ENCODE results near the gene MICA. TPM values are rescaled to one million over a fixed set of nuclear protein-coding genes. Genes with fewer than 3 reads are reported as not detected.

The MICA gene
- total RNA-seq, 2 experiments from 2014 or later, result 9.9 to 15.3 TPM

DNA sequence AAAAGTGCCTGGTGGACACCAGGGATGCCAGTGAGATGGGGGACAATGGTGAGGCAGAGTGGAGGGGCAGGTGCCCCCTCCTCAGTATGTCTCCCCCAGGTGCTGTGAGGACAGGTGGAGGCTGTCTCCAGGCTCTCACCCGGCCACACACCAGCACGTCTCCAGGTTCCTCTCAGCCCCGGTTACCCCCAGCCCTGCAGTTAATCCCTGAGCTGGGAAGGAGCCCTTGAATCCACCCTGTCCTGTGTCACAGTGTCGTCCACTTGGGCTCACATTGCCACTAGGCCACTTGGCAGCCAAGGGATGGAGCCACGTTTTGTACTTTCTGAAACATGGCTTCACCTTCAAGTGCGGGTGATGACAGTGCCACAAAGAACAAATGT, 24.7 kb upstream of the MICA start:
- intact Hi-C loops (cut with micrococcal nuclease; ENCODE audit: unreplicated experiment), result no loop called here
- no peak for DNase-seq (ENCODE audit: low spot score)
- H3K4me1 ChIP-seq (ENCODE audit: insufficient read depth, low read length, poor library complexity, severe bottlenecking), result no peaks in the 10 kb centered on the region
- no peak overlapping the region for H3K4me2 ChIP-seq (ENCODE audit: low read length)
- CTCF ChIA-PET (ENCODE audit: unreplicated experiment), result no interaction called here
- TF ChIP-seq EZH2phosphoT487 (IDR thresholded peaks at IDR 0.05; ENCODE audit: borderline replicate concordance, low read depth, low read length), result no peak
- H2AFZ ChIP-seq (ENCODE audit: low read length), result no peak overlapping the region
- H3K36me3 ChIP-seq (ENCODE audit: insufficient read depth, low read length), result no peaks in the 10 kb centered on the region
- no peak overlapping the region for H3K27ac ChIP-seq (ENCODE audit: low read depth, low read length, poor library complexity, severe bottlenecking)
- no TSS peak for BruUV-seq (replicated peaks)
- H3K9me3 ChIP-seq (ENCODE audit: low read length), result no peaks in the 10 kb centered on the region
- no peaks in the 10 kb centered on the region for H4K20me1 ChIP-seq (ENCODE audit: insufficient read depth, low read length)
- POLR2A ChIA-PET, result interaction anchor here (0.6 to 1.1 kb wide), 2 partner anchors 173 to 223 kb away, joined by 4 read pairs; no protein-coding TSS in a partner anchor
- H3K79me2 ChIP-seq (ENCODE audit: insufficient read depth, low read depth, low read length), result no peaks in the 10 kb centered on the region
- no peaks in the 10 kb centered on the region for H3K9me2 ChIP-seq (ENCODE audit: insufficient read depth, low read length)
- H3K4me3 ChIP-seq (ENCODE audit: low read depth, low read length, poor library complexity, severe bottlenecking), result no peak overlapping the region

DNA sequence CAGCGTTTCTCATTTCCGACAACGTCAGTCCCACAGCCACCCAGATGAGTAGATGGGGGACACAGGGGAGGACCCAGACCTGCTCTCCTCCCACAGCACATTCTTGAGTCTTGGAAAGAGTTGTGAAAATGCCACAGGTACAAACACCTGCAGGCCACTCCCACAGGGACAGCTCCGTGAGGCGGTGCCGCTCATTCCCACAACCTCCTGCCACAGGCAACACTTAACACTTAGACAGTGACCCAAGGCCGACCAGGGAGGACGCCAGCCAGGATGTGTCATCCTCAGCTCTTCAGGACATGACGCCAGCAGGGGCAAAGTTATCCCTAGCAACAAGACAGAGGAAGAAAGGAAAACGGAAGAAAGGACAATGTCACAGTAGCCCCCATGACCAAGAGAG, 23.5 kb upstream of the MICA start:
- TF ChIP-seq, protein P1, sequence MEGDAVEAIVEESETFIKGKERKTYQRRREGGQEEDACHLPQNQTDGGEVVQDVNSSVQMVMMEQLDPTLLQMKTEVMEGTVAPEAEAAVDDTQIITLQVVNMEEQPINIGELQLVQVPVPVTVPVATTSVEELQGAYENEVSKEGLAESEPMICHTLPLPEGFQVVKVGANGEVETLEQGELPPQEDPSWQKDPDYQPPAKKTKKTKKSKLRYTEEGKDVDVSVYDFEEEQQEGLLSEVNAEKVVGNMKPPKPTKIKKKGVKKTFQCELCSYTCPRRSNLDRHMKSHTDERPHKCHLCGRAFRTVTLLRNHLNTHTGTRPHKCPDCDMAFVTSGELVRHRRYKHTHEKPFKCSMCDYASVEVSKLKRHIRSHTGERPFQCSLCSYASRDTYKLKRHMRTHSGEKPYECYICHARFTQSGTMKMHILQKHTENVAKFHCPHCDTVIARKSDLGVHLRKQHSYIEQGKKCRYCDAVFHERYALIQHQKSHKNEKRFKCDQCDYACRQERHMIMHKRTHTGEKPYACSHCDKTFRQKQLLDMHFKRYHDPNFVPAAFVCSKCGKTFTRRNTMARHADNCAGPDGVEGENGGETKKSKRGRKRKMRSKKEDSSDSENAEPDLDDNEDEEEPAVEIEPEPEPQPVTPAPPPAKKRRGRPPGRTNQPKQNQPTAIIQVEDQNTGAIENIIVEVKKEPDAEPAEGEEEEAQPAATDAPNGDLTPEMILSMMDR (conservative IDR thresholded peaks at IDR 0.05; ENCODE audit: low read length), result no peak
- TF ChIP-seq EZH2phosphoT487 (IDR thresholded peaks at IDR 0.05; ENCODE audit: borderline replicate concordance, low read depth, low read length), result no peak
- no peaks in the 10 kb centered on the region for H3K79me2 ChIP-seq (ENCODE audit: insufficient read depth, low read depth, low read length)
- no peak overlapping the region for H2AFZ ChIP-seq (ENCODE audit: low read length)
- intact Hi-C loops (cut with micrococcal nuclease; ENCODE audit: unreplicated experiment), result no loop called here
- no peak overlapping the region for H3K27ac ChIP-seq (ENCODE audit: low read depth, low read length, poor library complexity, severe bottlenecking)
- no TSS peak for BruUV-seq (replicated peaks)
- no peak for DNase-seq (ENCODE audit: low spot score)
- POLR2A ChIA-PET, result no interaction called here
- no peaks in the 10 kb centered on the region for H3K4me1 ChIP-seq (ENCODE audit: insufficient read depth, low read length, poor library complexity, severe bottlenecking)
- H3K9me2 ChIP-seq (ENCODE audit: insufficient read depth, low read length), result no peaks in the 10 kb centered on the region
- H3K36me3 ChIP-seq (ENCODE audit: insufficient read depth, low read length), result no peaks in the 10 kb centered on the region
- H3K9me3 ChIP-seq (ENCODE audit: low read length), result no peaks in the 10 kb centered on the region
- H3K4me3 ChIP-seq (ENCODE audit: low read depth, low read length, poor library complexity, severe bottlenecking), result no peak overlapping the region
- CTCF ChIA-PET (ENCODE audit: unreplicated experiment), result no interaction called here
- no peaks in the 10 kb centered on the region for H4K20me1 ChIP-seq (ENCODE audit: insufficient read depth, low read length)
- H3K4me2 ChIP-seq (ENCODE audit: low read length), result no peak overlapping the region

DNA sequence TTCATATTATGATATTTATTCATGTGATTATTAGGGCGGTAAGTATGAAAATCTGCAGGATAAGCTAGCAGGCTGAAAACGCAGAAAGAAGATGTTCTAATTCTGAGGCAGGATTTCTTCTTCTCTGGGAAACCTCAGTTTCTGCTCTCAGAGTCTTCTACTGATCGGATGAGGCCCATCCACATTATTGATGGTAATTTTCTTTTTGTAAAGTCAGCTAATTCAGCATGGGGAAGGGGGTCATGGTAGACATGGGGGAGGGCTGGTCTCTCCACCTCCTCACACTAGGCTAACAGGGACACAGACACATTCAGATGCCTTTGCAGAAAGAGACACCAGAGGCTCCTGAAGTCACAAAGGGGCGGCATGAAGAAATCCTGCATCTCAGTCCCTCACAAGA, 21.7 kb upstream of the MICA start:
- H3K9me3 ChIP-seq (ENCODE audit: low read length), result no peaks in the 10 kb centered on the region
- H3K9me2 ChIP-seq (ENCODE audit: insufficient read depth, low read length), result no peaks in the 10 kb centered on the region
- no peaks in the 10 kb centered on the region for H3K4me1 ChIP-seq (ENCODE audit: insufficient read depth, low read length, poor library complexity, severe bottlenecking)
- TF ChIP-seq EZH2phosphoT487 (IDR thresholded peaks at IDR 0.05; ENCODE audit: borderline replicate concordance, low read depth, low read length), result no peak
- TF ChIP-seq, protein P1 (conservative IDR thresholded peaks at IDR 0.05; ENCODE audit: low read length), result no peak
- H3K79me2 ChIP-seq (ENCODE audit: insufficient read depth, low read depth, low read length), result no peaks in the 10 kb centered on the region
- POLR2A ChIA-PET, result interaction anchor here (0.6 to 1.5 kb wide), 2 partner anchors 18 to 159 kb away, joined by 3 to 4 read pairs; no protein-coding TSS in a partner anchor
- no TSS peak for BruUV-seq (replicated peaks)
- H2AFZ ChIP-seq (ENCODE audit: low read length), result no peak overlapping the region
- no peaks in the 10 kb centered on the region for H3K36me3 ChIP-seq (ENCODE audit: insufficient read depth, low read length)
- H3K27ac ChIP-seq (ENCODE audit: low read depth, low read length, poor library complexity, severe bottlenecking), result no peak overlapping the region
- no peak overlapping the region for H3K4me2 ChIP-seq (ENCODE audit: low read length)
- no peaks in the 10 kb centered on the region for H4K20me1 ChIP-seq (ENCODE audit: insufficient read depth, low read length)
- H3K4me3 ChIP-seq (ENCODE audit: low read depth, low read length, poor library complexity, severe bottlenecking), result no peak overlapping the region
- CTCF ChIA-PET (ENCODE audit: unreplicated experiment), result no interaction called here
- DNase-seq (ENCODE audit: low spot score), result no peak
- intact Hi-C loops (cut with micrococcal nuclease; ENCODE audit: unreplicated experiment), result no loop called here
